IPS DF 6.9 (cell line): ENCODE results near the gene RPF1.

Experiments used
- DNase-seq: peaks from one replicate; pipeline ENCODE4 v3.0.0-alpha.2; 2013; ENCODE audit warnings: low read depth, low spot score
- H3K27ac ChIP-seq: one replicate; pipeline ENCODE4 v1.5.1; 2013; ENCODE audit warnings: low read length, control low read depth
- H3K27me3 ChIP-seq: 2 replicates; pipeline ENCODE4 v1.6.1; 2013; ENCODE audit warnings: mild to moderate bottlenecking, low read length; ENCODE audit not compliant: control insufficient read depth, insufficient read depth
- H3K36me3 ChIP-seq: 2 replicates; pipeline ENCODE4 v1.6.1; 2013; ENCODE audit warnings: low read length; ENCODE audit not compliant: control insufficient read depth, insufficient read depth
- H3K4me1 ChIP-seq: 2 replicates; pipeline ENCODE4 v1.6.1; 2013; ENCODE audit warnings: low read length; ENCODE audit not compliant: control insufficient read depth, insufficient read depth
- H3K4me3 ChIP-seq: 2 replicates; pipeline ENCODE4 v1.5.1; 2013; ENCODE audit warnings: mild to moderate bottlenecking, low read length
- H3K9me3 ChIP-seq: 2 replicates; pipeline ENCODE4 v1.6.1; 2013; ENCODE audit warnings: low read length, inconsistent platforms; ENCODE audit not compliant: control insufficient read depth, insufficient read depth
- WGBS: extraction: QIAGEN DNeasy Blood & Tissue Kit; methylation state at CpG from one replicate; pipeline ENCODE4 v1.1.7; 2013; ENCODE audit warnings: mixed read lengths, missing lambda C conversion rate; ENCODE audit not compliant: insufficient read length, insufficient coverage; 5-methylcytosine and 5-hydroxymethylcytosine counted together

Gene RPF1

DNA sequence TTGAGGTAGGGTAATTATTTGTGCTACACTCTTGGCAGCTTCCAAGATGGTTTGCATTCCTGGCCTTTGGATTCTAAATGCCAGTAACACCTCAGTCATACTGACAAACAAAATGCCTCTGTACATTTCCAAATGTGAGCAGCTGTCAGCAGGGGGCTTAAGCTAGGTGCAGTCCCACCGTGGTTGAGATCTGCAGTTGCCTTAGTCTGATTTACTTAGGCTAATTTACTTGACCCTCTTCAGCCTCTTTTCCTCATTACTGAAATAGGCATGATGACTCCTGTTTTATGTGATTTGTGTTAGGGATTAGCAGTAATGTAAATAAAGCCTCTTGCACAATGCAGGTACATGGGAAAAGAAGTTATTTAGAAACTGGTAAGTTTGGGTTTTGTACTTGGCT lies 13.7 kb downstream of the RPF1 start:
- Histone ChIP-seq H3K27ac (no peak overlapping the region), H3K9me3 (no peaks in the 10 kb centered on the region), H3K4me1 (no peaks in the 10 kb centered on the region), H3K36me3 (peaks cover 4% of the 10 kb centered on the region; the same call in 1 of the 2 replicates), H3K27me3 (no peaks in the 10 kb centered on the region), H3K4me3 (no peak overlapping the region)
- WGBS, result no CpG with 5 or more reads among the region's 1 CpG
- no peak for DNase-seq

DNA sequence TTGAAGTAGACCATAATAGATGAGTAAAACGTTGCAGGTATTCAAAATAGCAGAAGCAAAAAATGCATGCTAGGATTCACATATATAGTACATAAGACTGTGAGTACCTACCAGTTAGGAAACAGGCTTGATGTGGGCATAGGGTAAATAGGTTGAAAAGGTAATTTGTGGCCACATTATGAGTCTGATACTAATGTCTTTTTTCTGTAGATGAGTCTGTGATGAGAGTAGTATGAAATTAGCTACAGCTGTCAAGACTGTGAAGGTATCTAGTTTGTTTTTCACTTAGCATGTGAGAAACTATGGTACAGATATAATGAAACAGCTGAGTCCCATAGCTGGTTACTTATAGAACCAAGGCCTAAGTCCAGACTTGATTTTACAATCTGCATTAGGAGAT lies 14.7 kb downstream of the RPF1 start:
- Histone ChIP-seq H3K36me3 (peaks cover 7% of the 10 kb centered on the region; the same call in 1 of the 2 replicates), H3K4me1 (no peaks in the 10 kb centered on the region), H3K27ac (no peak overlapping the region), H3K9me3 (no peaks in the 10 kb centered on the region), H3K27me3 (no peaks in the 10 kb centered on the region), H3K4me3 (no peak overlapping the region)
- no peak for DNase-seq
- no CpG with 5 or more reads among the region's 1 CpG for WGBS

GRCh38 chr1:84496498-84496897 lies 17.4 kb downstream of the RPF1 start:
- Histone ChIP-seq H3K27ac (no peak overlapping the region), H3K4me1 (no peaks in the 10 kb centered on the region; the same call in 1 of the 2 replicates), H3K36me3 (peaks cover 7% of the 10 kb centered on the region; the same call in 1 of the 2 replicates), H3K4me3 (no peak overlapping the region), H3K9me3 (no peaks in the 10 kb centered on the region), H3K27me3 (no peaks in the 10 kb centered on the region)
- no peak for DNase-seq
- no CpG with 5 or more reads among the region's 3 CpGs for WGBS

GRCh38 chr1:84497631-84498275 lies 18.7 kb downstream of the RPF1 start:
- WGBS, result no CpG with 5 or more reads among the region's 2 CpGs
- H3K27me3 ChIP-seq, result no peaks in the 10 kb centered on the region
- no peaks in the 10 kb centered on the region for H3K9me3 ChIP-seq
- no peak overlapping the region for H3K4me3 ChIP-seq
- no peak for DNase-seq
- no peaks in the 10 kb centered on the region; the same call in 1 of the 2 replicates for H3K4me1 ChIP-seq
- H3K27ac ChIP-seq, result no peak overlapping the region
- H3K36me3 ChIP-seq, result peaks cover 5% of the 10 kb centered on the region; the same call in 1 of the 2 replicates

DNA sequence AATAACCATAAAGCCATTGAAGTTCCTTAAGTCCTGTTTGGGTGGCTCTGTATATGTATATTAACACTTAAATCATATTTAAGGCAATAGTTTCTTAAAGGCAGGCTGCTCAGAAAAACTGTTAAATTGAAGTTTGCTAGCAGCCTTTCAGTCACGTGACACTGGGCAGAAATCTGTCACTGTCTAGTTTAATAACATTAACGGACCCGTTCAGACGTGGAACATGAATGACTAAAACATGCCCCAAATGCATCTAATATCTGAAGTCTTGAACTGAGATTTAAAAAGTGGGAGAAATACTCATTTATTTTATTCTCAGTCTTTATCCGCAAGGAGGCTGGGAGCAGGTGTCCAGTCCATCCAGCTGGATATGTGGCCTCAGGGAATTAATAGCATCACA lies 23.9 kb downstream of the RPF1 start:
- no peak for DNase-seq
- WGBS, result no CpG with 5 or more reads among the region's 5 CpGs
- no peaks in the 10 kb centered on the region for H3K9me3 ChIP-seq
- 0 out of 2 replicates have a peak, but pooled peaks cover 1% of the 10 kb centered on the region for H3K36me3 ChIP-seq
- H3K4me3 ChIP-seq, result no peak overlapping the region
- H3K4me1 ChIP-seq, result no peaks in the 10 kb centered on the region; the same call in 1 of the 2 replicates
- H3K27ac ChIP-seq, result no peak overlapping the region
- no peaks in the 10 kb centered on the region for H3K27me3 ChIP-seq

DNA sequence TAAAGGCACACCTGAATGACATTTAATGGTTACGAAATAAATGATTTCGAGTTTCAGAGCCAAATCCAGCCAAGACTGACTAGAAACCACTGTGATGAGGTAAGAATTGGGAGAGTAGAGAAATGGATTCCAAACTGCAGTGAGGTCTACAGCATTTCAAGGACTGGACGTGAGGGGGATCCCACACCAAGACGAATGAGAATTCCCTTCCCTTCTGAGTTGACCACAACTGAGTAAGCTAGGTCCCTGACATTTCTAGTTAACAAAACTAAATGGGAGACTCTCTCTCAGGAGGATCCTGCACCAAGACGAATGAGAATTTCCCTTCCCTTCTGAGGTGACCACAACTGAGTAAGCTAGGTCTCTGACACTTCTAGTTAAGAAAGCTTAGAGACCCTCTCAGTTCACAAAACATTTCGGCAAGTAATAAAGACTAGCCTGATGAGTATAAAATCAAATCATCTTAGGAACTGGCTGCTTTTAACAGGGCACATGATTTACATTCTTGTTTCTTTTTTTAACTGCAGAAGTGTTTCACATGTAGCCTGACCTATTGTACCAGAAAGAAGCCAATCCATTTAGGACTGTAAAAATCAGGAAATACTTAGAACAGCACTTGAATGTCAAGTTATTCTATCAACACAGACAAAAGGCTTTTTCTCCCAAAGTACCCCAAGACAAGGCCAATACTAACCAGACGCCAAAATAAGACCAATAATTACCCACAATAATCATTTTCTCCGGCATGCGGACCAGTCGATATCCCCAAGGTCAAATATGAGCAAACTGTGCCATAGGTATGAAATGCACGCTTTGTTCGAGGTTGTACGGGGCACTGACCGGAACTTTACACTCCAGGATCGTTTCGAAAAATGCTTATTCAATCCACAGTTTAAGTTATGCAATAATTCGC lies 25.8 kb downstream of the RPF1 start:
- no peak for DNase-seq
- no peaks in the 10 kb centered on the region for H3K4me1 ChIP-seq

DNA sequence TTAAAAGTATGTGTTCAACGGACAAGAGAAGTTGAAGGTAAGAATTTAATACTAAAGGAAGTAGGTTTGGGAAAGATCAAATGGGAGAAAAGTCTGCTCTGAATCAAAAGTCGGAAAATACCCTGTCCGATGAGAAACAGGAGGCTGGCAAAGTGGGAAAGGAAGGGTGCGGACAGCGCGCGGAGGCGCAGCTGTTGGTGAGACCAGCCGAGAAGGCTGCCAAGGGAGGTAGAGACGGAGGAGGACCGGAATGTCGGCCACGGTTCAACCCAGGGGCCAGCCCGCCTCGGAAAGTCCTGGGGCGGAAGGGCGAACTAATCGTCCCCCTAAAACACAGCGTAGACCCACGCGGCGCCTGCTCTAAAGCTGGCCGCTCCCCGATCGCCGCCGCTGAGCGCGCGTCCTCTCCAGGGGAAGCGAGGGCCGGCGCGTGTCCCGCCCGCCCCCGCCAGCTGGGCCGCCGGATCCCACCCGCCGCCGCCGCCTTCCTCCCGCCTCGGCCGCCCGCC lies 26.5 kb downstream of the RPF1 start:
- H3K4me1 ChIP-seq, result no peaks in the 10 kb centered on the region
- no CpG with 5 or more reads among the region's 47 CpGs for WGBS
- H3K4me3 ChIP-seq, result peak overlapping the region; percentile 59; the same call in 1 of the 2 replicates
- no peaks in the 10 kb centered on the region for H3K27me3 ChIP-seq
- no peak overlapping the region for H3K27ac ChIP-seq
- DNase-seq, result no peak
- no peaks in the 10 kb centered on the region for H3K9me3 ChIP-seq
- no peaks in the 10 kb centered on the region for H3K36me3 ChIP-seq

More for the DNA sequence above, 25.8 kb downstream of the RPF1 start:
- WGBS, result no CpG with 5 or more reads among the region's 17 CpGs
- H3K4me3 ChIP-seq, result peak overlapping the region; percentile 59; the same call in 1 of the 2 replicates
- no peaks in the 10 kb centered on the region for H3K36me3 ChIP-seq
- no peak overlapping the region for H3K27ac ChIP-seq
- no peaks in the 10 kb centered on the region for H3K27me3 ChIP-seq
- H3K9me3 ChIP-seq, result no peaks in the 10 kb centered on the region

- Histone ChIP-seq H3K4me1 (no peaks in the 10 kb centered on the region), H3K9me3 (no peaks in the 10 kb centered on the region), H3K27ac (no peak within 1 kb of the TSS), H3K36me3 (no peaks in the 10 kb centered on the region), H3K4me3 (peak within 1 kb of the TSS; percentile 59; the same call in 1 of the 2 replicates), H3K27me3 (no peaks in the 10 kb centered on the region)
- peak; percentile 80 for DNase-seq
- WGBS, result no CpG with 5 or more reads among the region's 60 CpGs
Measured at GRCh38 chr1:84506002-84506728, 27.1 kb downstream of the RPF1 start, which contains the start of the genes GNG5 and SPATA1. GNG5 (minus strand) TSS chr1:84506581; CDS start chr1:84506091, 490 bp downstream. SPATA1 (plus strand) TSS chr1:84506386; CDS start chr1:84516360, 9,974 bp downstream.

GRCh38 chr1:84506729-84507453 lies 27.8 kb downstream of the RPF1 start:
- peak; percentile 25 for DNase-seq
- no peaks in the 10 kb centered on the region for H3K4me1 ChIP-seq
- no peaks in the 10 kb centered on the region for H3K36me3 ChIP-seq
- no peak overlapping the region for H3K27ac ChIP-seq
- H3K9me3 ChIP-seq, result no peaks in the 10 kb centered on the region
- H3K4me3 ChIP-seq, result peak overlapping the region; percentile 59; the same call in 1 of the 2 replicates
- WGBS, result no CpG with 5 or more reads among the region's 26 CpGs
- H3K27me3 ChIP-seq, result no peaks in the 10 kb centered on the region
